GM23338 (cell line): ENCODE measurements around the gene LHX1. TPM values are rescaled to one million over a fixed set of nuclear protein-coding genes. Genes with fewer than 3 reads are reported as not detected.

ENCODE experiments used
- ATAC-seq: fragments of 200-7000 bp; cut with Tn5 transposase; 3 replicates; pipeline ENCODE4 v1.9.1; 2020
- DNase-seq: peaks from one replicate; pipeline ENCODE4 v3.0.0-alpha.2; 2015; ENCODE audit warnings: low spot score
- H2AFZ ChIP-seq: fragments of 200-600 bp; sonication (generic); 2 replicates; pipeline ENCODE4 v1.8.0; 2016; ENCODE audit warnings: antibody characterized with exemption, mild to moderate bottlenecking, moderate library complexity
- H3F3A ChIP-seq: fragments of 200-600 bp; sonication (generic); replicated peaks from 2 replicates; pipeline ENCODE4 v1.8.0; 2017; ENCODE audit warnings: antibody characterized with exemption, mixed run types, low read depth
- H3K27ac ChIP-seq: fragments of 200-600 bp; sonication (generic); 2 replicates; pipeline ENCODE4 v1.6.1; 2016; ENCODE audit warnings: low read depth
- H3K27me3 ChIP-seq: fragments of 200-600 bp; sonication (generic); 2 replicates; pipeline ENCODE4 v1.8.0; 2016; ENCODE audit warnings: mild to moderate bottlenecking, mixed run types, moderate library complexity; ENCODE audit not compliant: insufficient read depth
- H3K36me3 ChIP-seq: fragments of 200-600 bp; sonication (generic); 2 replicates; pipeline ENCODE4 v1.8.0; 2016; ENCODE audit warnings: mild to moderate bottlenecking; ENCODE audit not compliant: insufficient read depth
- H3K4me1 ChIP-seq: fragments of 200-600 bp; sonication (generic); 2 replicates; pipeline ENCODE4 v1.8.0; 2016; ENCODE audit warnings: mild to moderate bottlenecking, moderate library complexity; ENCODE audit not compliant: insufficient read depth
- H3K4me2 ChIP-seq: fragments of 200-600 bp; sonication (generic); 2 replicates; pipeline ENCODE4 v1.7.1; 2017; ENCODE audit warnings: mixed run types
- H3K4me3 ChIP-seq: fragments of 200-600 bp; sonication (generic); 2 replicates; pipeline ENCODE4 v1.6.1; 2016; ENCODE audit warnings: mixed run types
- H3K79me2 ChIP-seq: fragments of 200-600 bp; sonication (generic); replicated peaks from 2 replicates; pipeline ENCODE4 v1.8.0; 2017; ENCODE audit warnings: mild to moderate bottlenecking; ENCODE audit not compliant: insufficient read depth
- H3K9me2 ChIP-seq: fragments of 200-600 bp; sonication (generic); 2 replicates; pipeline ENCODE4 v1.8.0; 2017; ENCODE audit not compliant: insufficient read depth
- H4K20me1 ChIP-seq: fragments of 200-600 bp; sonication (generic); replicated peaks from 2 replicates; pipeline ENCODE4 v1.8.0; 2017; ENCODE audit warnings: mild to moderate bottlenecking; ENCODE audit not compliant: insufficient read depth
- H3K27ac Mint-ChIP-seq: 2 replicates; pipeline ENCODE4 v1.8.0; 2020; ENCODE audit warnings: inconsistent platforms, mild to moderate bottlenecking, moderate library complexity, mixed read lengths
- H3K27me3 Mint-ChIP-seq: 3 replicates; pipeline ENCODE4 v1.8.0; 2022; ENCODE audit warnings: low read depth, mild to moderate bottlenecking, moderate library complexity, mixed read lengths, inconsistent platforms; ENCODE audit not compliant: insufficient read depth, poor library complexity
- H3K36me3 Mint-ChIP-seq: 3 replicates; pipeline ENCODE4 v1.8.0; 2021; ENCODE audit warnings: low read depth, mild to moderate bottlenecking, inconsistent platforms, moderate library complexity, mixed read lengths
- H3K4me1 Mint-ChIP-seq: 3 replicates; pipeline ENCODE4 v1.8.0; 2020; ENCODE audit warnings: mild to moderate bottlenecking, inconsistent platforms, mixed read lengths
- H3K4me3 Mint-ChIP-seq: 3 replicates; pipeline ENCODE4 v1.8.0; 2021; ENCODE audit warnings: moderate library complexity, mild to moderate bottlenecking, inconsistent platforms, mixed read lengths
- H3K9me3 Mint-ChIP-seq: 3 replicates; pipeline ENCODE4 v1.8.0; 2020; ENCODE audit warnings: moderate library complexity, mild to moderate bottlenecking, inconsistent platforms, mixed read lengths
- CREB1 ChIP-seq: fragments of 250-450 bp; sonication (Bioruptor Pico); IDR thresholded peaks from 2 replicates; pipeline ENCODE4 v1.5.0; 2020; ENCODE audit warnings: low read depth, mild to moderate bottlenecking, moderate library complexity
- EZH2 ChIP-seq: fragments of 200-600 bp; sonication (generic); IDR thresholded peaks from one replicate; pipeline ENCODE4 v1.8.0; 2017; ENCODE audit warnings: antibody characterized with exemption, mild to moderate bottlenecking, low read depth; ENCODE audit not compliant: unreplicated experiment
- EZH2phosphoT487 ChIP-seq: fragments of 200-600 bp; sonication (generic); IDR thresholded peaks from one replicate; pipeline ENCODE4 v1.8.1; 2018; ENCODE audit warnings: antibody characterized with exemption; ENCODE audit not compliant: unreplicated experiment
- JUNB ChIP-seq: IDR thresholded peaks from one replicate; pipeline ENCODE4 v1.6.1; 2016; ENCODE audit warnings: antibody characterized with exemption; ENCODE audit not compliant: unreplicated experiment
- NANOG ChIP-seq: IDR thresholded peaks from 2 replicates; pipeline ENCODE4 v1.6.1; 2016; ENCODE audit warnings: antibody characterized with exemption, borderline replicate concordance
- POLR2AphosphoS5 ChIP-seq: IDR thresholded peaks from 2 replicates; pipeline ENCODE4 v1.6.1; 2016; ENCODE audit warnings: antibody characterized with exemption, low read depth
- STAT1 ChIP-seq: IDR thresholded peaks from one replicate; pipeline ENCODE4 v1.6.1; 2016; ENCODE audit warnings: antibody characterized with exemption; ENCODE audit not compliant: unreplicated experiment
- ZNF114 ChIP-seq: fragments of 250-450 bp; sonication (Bioruptor Pico); IDR thresholded peaks from 2 replicates; pipeline ENCODE4 v1.5.0; 2020; ENCODE audit warnings: mild to moderate bottlenecking, moderate library complexity
- ZNF462 ChIP-seq: fragments of 250-450 bp; sonication (Bioruptor Pico); IDR thresholded peaks from 2 replicates; pipeline ENCODE4 v1.5.0; 2020; ENCODE audit warnings: mild to moderate bottlenecking, moderate library complexity
- polyA plus RNA-seq: library from polyadenylated mRNA; unstranded; fragments of >200 nt; fragmentation: Nextera tagmentation; extraction: Ambion mirVana; gene quantifications from 2 replicates; pipeline ENCODE4 v1.2.1, GENCODE V29; 2016
- total RNA-seq: library from RNA; depleted of rRNA; stranded (reverse); fragments of >200 nt; shearing (Covaris generic); gene quantifications from 2 replicates; pipeline ENCODE4 v1.2.3, GENCODE V29; 2014
- TF ChIP-seq, protein P1 (sequence below): IDR thresholded peaks from one replicate; pipeline ENCODE4 v1.6.1; 2018; ENCODE audit warnings: antibody characterized with exemption; ENCODE audit not compliant: unreplicated experiment
- TF ChIP-seq, protein P2 (sequence below), 2 experiments: fragments of 200-600 bp in 1 of 2; sonication (generic) in 1 of 2; conservative IDR thresholded peaks; 2 replicates each; pipeline versions ENCODE4 v1.5.1 to v1.6.1; 2016 to 2017; ENCODE audit warnings: antibody characterized with exemption in 2 of 2, low read depth in 2 of 2, mild to moderate bottlenecking in 2 of 2, moderate library complexity in 1 of 2
- TF ChIP-seq, protein P3 (sequence below): IDR thresholded peaks from 2 replicates; pipeline ENCODE4 v1.6.1; 2016; ENCODE audit warnings: antibody characterized with exemption

The LHX1 gene
- total and polyA plus RNA-seq, 2 experiments from 2014 or later = 0.52 to 0.74 TPM

GRCh38 chr17:36894925-36895324, 42.4 kb upstream of the LHX1 start:
- H3K4me2 ChIP-seq = no peak overlapping the region
- no peak overlapping the region for H3K4me3 Mint-ChIP-seq
- TF ChIP-seq STAT1 (no peak), EZH2phosphoT487 (no peak), EZH2 (no peak), CREB1 (no peak), NANOG (no peak), POLR2AphosphoS5 (no peak), ZNF114 (no peak), ZNF462 (CRISPR knock-in tag) (no peak), JUNB (no peak)
- TF ChIP-seq, protein P1, sequence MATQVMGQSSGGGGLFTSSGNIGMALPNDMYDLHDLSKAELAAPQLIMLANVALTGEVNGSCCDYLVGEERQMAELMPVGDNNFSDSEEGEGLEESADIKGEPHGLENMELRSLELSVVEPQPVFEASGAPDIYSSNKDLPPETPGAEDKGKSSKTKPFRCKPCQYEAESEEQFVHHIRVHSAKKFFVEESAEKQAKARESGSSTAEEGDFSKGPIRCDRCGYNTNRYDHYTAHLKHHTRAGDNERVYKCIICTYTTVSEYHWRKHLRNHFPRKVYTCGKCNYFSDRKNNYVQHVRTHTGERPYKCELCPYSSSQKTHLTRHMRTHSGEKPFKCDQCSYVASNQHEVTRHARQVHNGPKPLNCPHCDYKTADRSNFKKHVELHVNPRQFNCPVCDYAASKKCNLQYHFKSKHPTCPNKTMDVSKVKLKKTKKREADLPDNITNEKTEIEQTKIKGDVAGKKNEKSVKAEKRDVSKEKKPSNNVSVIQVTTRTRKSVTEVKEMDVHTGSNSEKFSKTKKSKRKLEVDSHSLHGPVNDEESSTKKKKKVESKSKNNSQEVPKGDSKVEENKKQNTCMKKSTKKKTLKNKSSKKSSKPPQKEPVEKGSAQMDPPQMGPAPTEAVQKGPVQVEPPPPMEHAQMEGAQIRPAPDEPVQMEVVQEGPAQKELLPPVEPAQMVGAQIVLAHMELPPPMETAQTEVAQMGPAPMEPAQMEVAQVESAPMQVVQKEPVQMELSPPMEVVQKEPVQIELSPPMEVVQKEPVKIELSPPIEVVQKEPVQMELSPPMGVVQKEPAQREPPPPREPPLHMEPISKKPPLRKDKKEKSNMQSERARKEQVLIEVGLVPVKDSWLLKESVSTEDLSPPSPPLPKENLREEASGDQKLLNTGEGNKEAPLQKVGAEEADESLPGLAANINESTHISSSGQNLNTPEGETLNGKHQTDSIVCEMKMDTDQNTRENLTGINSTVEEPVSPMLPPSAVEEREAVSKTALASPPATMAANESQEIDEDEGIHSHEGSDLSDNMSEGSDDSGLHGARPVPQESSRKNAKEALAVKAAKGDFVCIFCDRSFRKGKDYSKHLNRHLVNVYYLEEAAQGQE = no peak
- TF ChIP-seq, protein P2, sequence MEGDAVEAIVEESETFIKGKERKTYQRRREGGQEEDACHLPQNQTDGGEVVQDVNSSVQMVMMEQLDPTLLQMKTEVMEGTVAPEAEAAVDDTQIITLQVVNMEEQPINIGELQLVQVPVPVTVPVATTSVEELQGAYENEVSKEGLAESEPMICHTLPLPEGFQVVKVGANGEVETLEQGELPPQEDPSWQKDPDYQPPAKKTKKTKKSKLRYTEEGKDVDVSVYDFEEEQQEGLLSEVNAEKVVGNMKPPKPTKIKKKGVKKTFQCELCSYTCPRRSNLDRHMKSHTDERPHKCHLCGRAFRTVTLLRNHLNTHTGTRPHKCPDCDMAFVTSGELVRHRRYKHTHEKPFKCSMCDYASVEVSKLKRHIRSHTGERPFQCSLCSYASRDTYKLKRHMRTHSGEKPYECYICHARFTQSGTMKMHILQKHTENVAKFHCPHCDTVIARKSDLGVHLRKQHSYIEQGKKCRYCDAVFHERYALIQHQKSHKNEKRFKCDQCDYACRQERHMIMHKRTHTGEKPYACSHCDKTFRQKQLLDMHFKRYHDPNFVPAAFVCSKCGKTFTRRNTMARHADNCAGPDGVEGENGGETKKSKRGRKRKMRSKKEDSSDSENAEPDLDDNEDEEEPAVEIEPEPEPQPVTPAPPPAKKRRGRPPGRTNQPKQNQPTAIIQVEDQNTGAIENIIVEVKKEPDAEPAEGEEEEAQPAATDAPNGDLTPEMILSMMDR (conservative IDR thresholded peaks at IDR 0.05; ENCODE audit: low read depth in 2 of 2) = no peak
- TF ChIP-seq, protein P3, sequence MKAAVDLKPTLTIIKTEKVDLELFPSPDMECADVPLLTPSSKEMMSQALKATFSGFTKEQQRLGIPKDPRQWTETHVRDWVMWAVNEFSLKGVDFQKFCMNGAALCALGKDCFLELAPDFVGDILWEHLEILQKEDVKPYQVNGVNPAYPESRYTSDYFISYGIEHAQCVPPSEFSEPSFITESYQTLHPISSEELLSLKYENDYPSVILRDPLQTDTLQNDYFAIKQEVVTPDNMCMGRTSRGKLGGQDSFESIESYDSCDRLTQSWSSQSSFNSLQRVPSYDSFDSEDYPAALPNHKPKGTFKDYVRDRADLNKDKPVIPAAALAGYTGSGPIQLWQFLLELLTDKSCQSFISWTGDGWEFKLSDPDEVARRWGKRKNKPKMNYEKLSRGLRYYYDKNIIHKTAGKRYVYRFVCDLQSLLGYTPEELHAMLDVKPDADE = no peak
- no peaks in the 10 kb centered on the region for H3K27me3 ChIP-seq
- H3K79me2 ChIP-seq = no peaks in the 10 kb centered on the region
- H3K36me3 Mint-ChIP-seq = no peaks in the 10 kb centered on the region
- DNase-seq (no peak), ATAC-seq (no peak)
- H4K20me1 ChIP-seq = no peaks in the 10 kb centered on the region
- H3K9me2 ChIP-seq = 0 out of 2 replicates have a peak, but pooled peaks cover 2% of the 10 kb centered on the region
- H3K9me3 Mint-ChIP-seq = no peaks in the 10 kb centered on the region
- H3K27ac Mint-ChIP-seq = no peak overlapping the region
- no peaks in the 10 kb centered on the region for H3F3A ChIP-seq
- H3K27ac ChIP-seq = no peak overlapping the region
- H2AFZ ChIP-seq = no peak overlapping the region
- peaks cover 3% of the 10 kb centered on the region; the same call in 1 of the 2 replicates for H3K4me1 ChIP-seq
- peaks cover 15% of the 10 kb centered on the region for H3K27me3 Mint-ChIP-seq
- no peak overlapping the region for H3K4me3 ChIP-seq
- peaks cover 15% of the 10 kb centered on the region for H3K4me1 Mint-ChIP-seq
- H3K36me3 ChIP-seq = no peaks in the 10 kb centered on the region
